GM21423 (cell line): ENCODE data around the gene TSNAX.

Source experiments
- ATAC-seq: cut with Tn5 transposase; IDR thresholded peaks from one replicate; pipeline ENCODE4 v1.9.1; 2021; ENCODE audit warnings: mild to moderate bottlenecking, moderate library complexity; ENCODE audit not compliant: unreplicated experiment

The TSNAX gene

DNA sequence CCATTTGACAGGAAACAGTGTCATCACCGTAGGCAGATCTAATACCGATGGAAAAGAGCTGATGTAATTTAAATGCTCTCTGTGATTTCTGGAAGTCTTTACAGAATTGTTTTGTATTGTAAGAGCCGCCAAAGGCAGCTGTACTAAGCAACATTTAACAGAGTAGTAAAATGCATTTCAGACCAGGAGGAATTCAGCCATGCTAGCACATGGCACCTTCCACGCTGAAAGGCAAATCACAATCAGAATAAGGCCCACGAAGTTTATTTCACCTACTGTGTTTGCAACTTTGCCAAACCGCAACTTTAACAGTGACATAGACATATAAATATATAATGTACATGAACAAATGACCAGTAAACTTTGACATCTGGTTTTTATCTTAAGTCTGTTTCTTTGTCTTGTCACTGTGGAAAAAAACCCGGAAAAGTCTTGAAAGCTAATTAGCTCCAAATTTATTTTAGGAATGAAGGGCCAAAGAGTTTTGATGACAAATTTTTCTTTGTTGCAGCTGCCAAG is 72.0 kb downstream of the TSNAX start:
- ATAC-seq, result no peak

DNA sequence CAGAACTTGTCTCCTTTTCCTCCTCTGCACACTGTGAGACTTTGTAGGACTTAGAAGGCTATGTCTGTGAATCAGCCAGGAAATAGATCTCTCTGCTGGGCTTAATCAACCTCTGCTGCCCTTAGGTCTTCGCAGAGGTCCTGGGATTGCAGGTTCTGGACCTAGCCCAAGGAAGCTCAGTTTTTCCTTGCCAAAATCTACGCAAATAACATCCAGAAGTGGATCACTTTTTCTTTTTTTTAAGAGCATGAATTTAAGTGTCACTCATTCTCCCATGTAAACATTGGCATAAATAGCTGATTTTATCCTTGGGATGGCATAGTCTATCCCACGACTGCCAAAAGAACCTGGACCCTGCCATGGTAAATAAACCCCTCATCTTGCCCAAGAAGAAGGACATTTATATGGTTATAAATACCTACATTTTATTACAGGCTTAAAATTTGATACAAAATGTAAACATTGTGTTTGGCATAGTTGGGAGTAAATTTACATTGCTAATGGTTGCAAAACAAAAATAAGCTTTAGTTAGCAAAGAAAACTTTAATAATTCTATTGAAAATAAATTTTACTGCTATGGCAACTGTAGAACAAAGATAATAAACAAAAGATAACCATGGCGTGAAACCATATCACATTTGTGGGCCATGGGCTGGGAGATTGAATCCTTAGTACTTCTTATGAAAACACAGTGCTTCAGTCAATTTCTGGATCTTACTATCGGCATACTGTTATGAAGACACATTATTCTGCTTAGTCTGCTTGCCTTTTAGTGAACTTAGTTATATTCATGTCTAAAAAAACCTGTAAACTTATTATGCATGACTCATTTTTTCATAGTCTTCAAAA is 73.6 kb downstream of the TSNAX start:
- no peak for ATAC-seq

DNA sequence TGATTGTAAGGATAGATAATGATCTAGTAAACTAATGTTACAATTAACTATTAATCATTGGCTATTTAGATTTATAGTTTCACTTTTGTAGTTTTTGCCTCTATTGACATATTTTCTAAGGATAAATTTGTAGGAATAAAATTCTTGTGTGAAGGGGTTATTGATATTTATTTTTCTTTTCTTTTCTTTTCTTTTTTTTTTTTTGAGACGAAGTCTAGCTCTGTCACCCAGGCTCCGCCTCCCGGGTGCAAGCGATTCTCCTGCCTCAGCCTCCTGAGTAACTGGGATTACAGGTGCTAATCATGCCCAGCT is 74.2 kb downstream of the TSNAX start:
- ATAC-seq, result no peak

DNA sequence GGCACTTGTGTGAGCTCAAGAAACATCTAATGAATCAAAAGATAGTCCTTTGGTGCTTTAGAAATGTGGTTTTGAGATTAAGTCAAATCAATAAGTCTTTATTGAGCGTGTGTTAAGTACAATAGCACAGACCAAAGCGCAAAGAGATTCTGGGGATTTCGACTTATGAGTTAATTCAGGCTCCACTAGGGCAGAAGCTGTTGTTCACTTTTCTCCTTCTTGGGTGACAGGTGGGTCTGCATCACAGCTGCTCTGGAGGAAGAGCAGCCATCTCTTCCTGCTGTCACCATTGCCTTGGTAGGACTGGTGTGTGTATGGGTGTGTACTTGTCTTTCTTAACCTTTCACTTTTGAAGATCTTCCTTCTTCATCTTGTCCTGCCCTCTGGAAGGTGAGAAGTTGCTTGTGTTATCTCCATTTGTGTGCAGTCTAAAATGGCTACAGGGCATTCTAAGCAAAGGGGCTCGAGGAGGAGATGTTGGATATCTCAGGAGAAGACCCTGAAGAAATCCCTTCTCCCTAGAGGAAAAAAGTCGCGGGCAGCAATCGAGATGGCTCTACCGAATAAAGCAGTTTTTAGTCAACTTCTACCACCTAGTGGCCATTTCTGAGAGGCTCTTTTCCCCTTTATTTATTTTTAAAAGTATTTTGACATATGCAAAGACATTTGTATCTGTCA is 75.3 kb downstream of the TSNAX start:
- ATAC-seq, result peak; percentile 62

DNA sequence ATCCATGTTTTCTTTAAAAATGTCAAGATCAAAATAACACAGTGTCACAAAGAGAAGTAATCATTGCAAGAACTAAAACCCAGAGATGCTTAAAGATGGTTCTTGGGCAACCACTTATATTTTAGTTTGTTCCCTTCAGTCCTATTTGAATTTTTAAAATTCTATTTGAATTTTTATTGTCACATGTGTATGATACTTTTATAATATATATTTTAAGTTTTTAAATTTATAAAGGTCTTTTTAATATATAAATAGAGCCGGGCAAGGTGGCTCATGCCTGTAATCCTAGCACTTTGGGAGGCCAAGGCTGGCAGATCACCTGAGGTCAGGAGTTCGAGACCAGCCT is 75.8 kb downstream of the TSNAX start:
- no peak for ATAC-seq

DNA sequence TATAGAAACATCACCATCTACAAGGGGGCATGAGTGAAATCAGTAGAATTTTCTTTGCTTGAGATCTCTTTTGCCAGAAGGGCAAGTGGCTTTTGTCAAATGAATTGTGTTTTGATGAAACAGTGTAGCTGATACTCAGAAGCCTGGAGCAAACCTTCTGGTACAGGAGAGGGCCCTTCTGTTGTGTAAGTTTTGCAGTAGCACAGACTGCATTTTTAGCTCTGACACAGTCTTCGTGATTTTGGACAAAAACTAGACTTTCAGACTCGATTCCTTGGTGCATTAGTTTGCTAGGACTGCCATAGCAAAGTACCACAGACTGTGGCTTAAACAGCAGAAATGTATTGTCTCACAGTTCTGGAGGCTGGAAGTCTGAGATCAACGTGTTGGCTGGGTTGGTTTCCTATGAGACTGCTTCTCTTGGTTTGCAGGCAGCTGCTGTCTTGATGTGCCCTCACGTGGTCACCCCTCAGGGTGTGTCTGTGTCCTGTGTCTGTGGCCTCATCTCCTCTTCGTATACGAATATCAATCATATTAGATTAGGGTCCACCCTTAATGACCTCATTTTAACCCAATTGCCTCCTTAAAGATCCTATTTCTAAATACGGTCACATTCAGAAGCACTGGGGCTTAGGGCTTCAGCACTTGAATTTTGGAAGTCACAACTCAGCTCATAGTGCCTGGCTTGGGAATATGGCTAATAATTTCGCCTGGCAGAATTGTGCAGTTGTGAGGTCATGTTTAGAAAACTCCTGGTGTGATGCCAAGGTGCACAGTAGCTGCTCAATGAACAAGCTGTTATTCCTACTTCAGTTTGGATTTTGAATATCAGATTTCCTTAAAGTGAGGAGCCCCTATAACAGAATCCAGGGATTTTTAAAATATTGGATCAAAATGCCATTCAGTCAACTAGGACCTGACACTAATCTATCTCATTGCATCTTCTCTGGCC is 77.0 kb downstream of the TSNAX start:
- no peak for ATAC-seq

DNA sequence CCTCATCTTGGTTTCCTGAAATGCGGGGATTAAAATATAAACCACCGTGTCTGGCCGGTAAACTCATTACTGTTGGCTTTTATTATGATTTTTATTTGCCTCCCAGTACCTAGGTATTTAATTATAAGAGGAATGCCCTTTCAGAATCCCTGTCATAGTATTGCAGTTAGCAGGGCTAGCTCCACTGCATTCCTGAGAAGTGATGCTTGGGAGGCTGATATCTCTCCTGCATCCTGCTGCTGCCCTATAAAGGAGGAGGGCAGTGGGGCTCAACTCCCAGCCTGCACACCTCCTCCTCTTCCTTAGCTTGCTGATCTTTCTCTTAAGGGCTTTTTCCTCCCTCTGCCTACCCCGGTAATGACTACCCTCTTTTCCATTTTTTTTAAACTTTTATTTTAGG is 78.2 kb downstream of the TSNAX start:
- ATAC-seq, result no peak

DNA sequence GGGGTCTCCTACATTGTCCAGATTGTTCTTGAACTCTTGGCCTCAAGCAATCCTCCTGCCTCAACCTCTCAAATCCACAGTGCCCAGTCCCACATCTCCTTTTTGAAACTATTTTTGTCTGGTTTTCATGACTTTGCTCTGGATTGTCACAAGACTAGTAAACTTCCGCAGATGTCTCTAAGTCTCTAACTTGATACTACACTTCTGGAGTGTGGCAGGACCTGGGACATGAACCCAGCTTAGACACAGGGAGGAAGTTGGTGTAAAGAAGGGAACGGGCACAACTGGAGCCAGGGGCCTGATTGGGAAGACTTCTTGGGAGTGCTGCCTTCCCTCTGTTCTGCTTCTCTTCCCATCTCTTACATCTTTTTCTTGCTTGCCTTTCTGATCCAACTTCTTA is 81.9 kb downstream of the TSNAX start:
- ATAC-seq, result no peak

DNA sequence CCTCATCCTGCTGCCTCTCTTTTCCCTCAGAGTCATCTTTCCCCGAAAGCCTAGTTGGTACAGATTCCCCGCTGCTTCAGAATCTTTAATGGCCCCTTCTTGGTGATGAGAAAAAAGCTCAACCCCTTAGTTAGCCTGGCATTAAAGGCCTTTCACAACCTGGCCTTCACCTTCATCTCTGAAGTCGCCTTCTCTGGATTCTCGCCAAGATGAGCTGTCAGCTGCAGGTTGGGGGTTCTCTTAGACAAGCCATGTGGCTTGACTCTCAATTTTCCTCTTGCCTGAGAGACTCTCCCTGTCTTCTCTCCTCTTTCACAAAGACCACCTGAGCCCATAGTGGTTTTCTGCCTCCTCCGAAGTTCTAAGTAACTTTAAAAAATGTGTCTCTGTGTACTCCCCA is 82.6 kb downstream of the TSNAX start:
- ATAC-seq, result no peak

DNA sequence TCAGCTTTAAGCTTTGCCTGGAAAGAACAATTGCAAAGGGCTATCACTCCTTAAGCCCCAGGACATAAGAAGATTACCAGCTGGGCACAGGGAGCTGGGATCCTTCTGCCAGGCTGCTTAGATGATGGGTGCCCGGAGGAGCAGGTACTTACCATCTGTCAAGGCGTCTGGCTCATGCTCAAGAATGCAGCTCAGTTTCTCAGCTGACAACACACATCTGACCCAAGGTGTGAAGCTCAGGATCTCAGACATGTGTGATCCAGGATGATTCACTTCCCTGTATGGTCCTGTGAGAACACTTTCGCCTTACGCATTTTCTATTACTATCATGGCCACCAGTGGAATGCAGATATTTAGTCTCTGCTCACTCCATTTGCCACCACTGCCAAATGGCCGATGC is 83.4 kb downstream of the TSNAX start:
- no peak for ATAC-seq

DNA sequence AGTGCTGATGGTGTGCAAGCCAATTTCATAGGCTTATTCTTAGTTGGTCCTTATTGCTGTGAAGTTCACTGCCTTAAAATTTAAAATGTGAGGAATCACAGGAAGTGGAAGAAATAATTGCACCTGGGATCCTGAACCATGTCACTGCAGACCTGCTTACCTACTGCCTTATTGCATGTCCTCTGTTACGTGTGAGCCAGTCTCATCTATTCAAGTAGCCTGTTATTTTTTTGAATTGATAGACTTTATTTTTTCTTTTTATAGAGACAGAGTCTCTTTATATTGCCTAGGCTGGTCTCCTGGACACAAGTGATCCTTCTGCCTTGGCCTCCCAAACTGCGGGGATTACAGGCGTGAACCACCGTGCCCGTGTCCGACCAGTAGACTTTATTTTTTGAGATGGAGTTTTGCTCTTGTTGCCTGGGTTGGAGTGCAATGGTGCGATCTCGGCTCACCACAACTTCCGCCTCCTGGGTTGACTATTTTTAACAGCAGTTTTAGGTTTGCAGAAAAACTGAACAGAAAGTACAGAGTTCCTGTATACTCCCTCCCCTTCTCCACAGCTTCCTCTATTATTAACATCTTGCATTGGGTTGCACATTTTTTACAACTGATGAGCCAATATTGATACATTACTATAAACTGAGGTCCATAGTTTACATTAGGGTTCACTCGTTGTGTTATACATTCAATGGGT is 84.1 kb downstream of the TSNAX start:
- peak; percentile 99 for ATAC-seq

DNA sequence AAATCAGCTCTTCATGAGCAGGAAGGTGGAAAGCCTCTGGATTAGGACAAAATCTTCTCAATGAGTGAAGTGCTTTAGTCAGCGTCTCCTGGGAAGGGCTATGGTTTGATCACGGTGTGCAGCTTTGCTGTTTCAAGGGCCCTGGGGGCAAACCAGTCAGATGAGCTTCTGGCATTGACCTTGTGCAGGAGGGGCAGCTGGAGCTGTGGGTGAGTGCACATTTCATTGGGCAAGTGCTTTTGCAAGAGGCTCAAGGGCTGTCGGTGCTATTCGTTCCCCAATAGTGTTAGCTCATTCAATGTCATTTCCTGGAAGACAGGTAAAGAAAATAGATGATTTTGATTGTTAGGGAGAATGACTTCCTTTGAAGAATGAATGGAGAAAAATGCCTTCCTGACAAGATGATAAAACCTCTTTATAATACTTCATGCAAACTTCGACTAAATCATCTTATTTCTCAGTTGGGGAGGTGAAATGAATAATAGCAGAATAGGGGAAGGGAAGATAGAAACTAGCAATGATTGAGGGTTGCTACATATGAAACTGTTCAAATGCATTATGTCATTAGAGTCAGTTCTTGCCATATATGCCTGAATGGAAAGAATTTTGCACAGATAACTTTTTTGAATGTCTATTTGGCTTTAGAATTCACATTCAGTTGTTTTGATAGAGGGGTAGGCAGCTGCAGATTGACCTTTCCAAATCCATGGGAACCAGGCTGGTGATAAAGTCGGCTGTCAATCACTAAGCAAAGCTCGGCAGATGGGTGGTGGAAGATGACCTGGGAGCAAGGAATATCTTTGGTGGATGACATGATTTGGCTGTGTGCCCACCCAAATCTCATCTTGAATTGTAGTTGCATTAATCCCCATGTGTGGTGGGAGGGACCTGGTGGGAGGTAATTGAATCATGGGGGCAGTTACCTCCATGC is 85.2 kb downstream of the TSNAX start:
- no peak for ATAC-seq
